ENCODE data around the gene PALS2. TPM values are rescaled to one million over a fixed set of nuclear protein-coding genes. Genes with fewer than 3 reads are reported as not detected.
A peak's percentile ranks its signal among the peaks of the same experiment; 100 is the strongest.

PALS2 gene
- total RNA-seq, 2 experiments from 2014 or later: 26.3 to 75.9 TPM

DNA sequence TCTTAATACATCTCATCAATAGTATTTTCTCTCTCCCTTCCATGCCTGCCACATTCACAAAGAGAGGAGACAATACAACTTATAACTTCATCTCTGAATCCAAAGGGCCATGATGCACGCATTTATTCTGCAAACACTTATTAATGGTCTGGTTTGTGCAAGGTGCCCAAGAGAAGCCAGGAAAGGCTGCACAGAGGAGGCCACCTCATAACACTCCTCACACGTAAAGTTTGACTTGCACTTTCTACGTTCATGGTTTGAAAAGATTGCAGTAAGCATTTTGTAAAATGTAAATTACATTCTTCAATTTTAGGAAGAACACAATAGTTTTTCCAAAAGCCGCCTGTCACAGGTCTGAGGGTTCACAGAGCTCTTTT lies 1.2 kb upstream of the PALS2 start:
- H3K4me1 ChIP-seq (ENCODE audit: insufficient read depth, low read length, poor library complexity, severe bottlenecking): peaks cover 25% of the 10 kb centered on the region
- no peaks in the 10 kb centered on the region for H3K9me2 ChIP-seq (ENCODE audit: insufficient read depth, low read length)
- BruUV-seq (replicated peaks): no TSS peak
- H3K27ac ChIP-seq (ENCODE audit: low read depth, low read length, poor library complexity, severe bottlenecking): no peak overlapping the region
- ChIA-PET CTCF (ENCODE audit: unreplicated experiment) (no interaction called here), POLR2A (interaction anchor here (0.6 to 1.2 kb wide), 2 partner anchors 12 to 1044 kb away, joined by 3 read pairs; no protein-coding TSS in a partner anchor)
- peak overlapping the region; percentile 96 for H3K4me2 ChIP-seq (ENCODE audit: low read length)
- no peak for DNase-seq (ENCODE audit: low spot score)
- intact Hi-C loops (cut with micrococcal nuclease; ENCODE audit: unreplicated experiment): loop anchor here (5.0 to 10.0 kb wide), 3 partner anchors 223 to 1027 kb away; no protein-coding TSS in a partner anchor
- H4K20me1 ChIP-seq (ENCODE audit: insufficient read depth, low read length): peaks cover 27% of the 10 kb centered on the region
- TF ChIP-seq, protein P1, sequence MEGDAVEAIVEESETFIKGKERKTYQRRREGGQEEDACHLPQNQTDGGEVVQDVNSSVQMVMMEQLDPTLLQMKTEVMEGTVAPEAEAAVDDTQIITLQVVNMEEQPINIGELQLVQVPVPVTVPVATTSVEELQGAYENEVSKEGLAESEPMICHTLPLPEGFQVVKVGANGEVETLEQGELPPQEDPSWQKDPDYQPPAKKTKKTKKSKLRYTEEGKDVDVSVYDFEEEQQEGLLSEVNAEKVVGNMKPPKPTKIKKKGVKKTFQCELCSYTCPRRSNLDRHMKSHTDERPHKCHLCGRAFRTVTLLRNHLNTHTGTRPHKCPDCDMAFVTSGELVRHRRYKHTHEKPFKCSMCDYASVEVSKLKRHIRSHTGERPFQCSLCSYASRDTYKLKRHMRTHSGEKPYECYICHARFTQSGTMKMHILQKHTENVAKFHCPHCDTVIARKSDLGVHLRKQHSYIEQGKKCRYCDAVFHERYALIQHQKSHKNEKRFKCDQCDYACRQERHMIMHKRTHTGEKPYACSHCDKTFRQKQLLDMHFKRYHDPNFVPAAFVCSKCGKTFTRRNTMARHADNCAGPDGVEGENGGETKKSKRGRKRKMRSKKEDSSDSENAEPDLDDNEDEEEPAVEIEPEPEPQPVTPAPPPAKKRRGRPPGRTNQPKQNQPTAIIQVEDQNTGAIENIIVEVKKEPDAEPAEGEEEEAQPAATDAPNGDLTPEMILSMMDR (conservative IDR thresholded peaks at IDR 0.05; ENCODE audit: low read length): no peak
- no peak for TF ChIP-seq EZH2phosphoT487 (IDR thresholded peaks at IDR 0.05; ENCODE audit: borderline replicate concordance, low read depth, low read length)
- H3K9me3 ChIP-seq (ENCODE audit: low read length): no peaks in the 10 kb centered on the region
- H3K79me2 ChIP-seq (ENCODE audit: insufficient read depth, low read depth, low read length): peaks cover 32% of the 10 kb centered on the region
- no peaks in the 10 kb centered on the region for H3K36me3 ChIP-seq (ENCODE audit: insufficient read depth, low read length)
- peak overlapping the region; percentile 95; the same call in 1 of the 2 replicates for H2AFZ ChIP-seq (ENCODE audit: low read length)
- no peak overlapping the region for H3K4me3 ChIP-seq (ENCODE audit: low read depth, low read length, poor library complexity, severe bottlenecking)

DNA sequence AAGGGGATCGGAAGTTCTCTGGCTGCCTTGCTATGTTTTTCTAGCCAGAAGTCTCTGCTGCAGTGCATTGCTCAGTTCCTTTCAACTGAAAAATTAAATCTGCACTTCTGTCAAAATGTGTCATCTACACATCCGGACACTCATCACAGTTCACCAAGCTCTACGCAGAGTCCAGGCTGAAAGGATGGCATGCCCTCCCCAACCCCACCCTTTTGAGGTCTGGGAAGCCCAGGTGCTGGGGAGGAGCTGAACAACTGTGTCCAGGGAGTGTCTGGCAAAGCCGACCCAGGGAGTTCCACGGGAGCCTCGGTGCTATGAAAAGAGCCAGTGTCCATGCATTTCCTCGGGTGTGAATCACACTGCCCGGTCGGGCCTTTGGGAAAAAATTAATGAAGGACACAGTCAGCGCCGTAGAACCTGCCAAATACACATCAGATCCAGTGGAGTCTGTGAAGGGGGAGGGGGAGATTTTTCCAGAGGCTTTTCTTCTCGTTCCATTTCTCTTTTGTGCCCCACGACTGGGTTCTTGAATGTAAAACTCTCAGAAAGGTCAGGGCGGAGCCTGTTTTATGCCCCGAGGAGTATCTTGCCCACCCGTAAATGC lies 757 bp upstream of the PALS2 start:
- H3K4me3 ChIP-seq (ENCODE audit: low read depth, low read length, poor library complexity, severe bottlenecking): peak overlapping the region; percentile 96
- no peak overlapping the region for H3K27ac ChIP-seq (ENCODE audit: low read depth, low read length, poor library complexity, severe bottlenecking)
- H3K79me2 ChIP-seq (ENCODE audit: insufficient read depth, low read depth, low read length): peaks cover 36% of the 10 kb centered on the region
- peak overlapping the region; percentile 96 for H3K4me2 ChIP-seq (ENCODE audit: low read length)
- intact Hi-C loops (cut with micrococcal nuclease; ENCODE audit: unreplicated experiment): loop anchor here (5.0 to 10.0 kb wide), 3 partner anchors 222 to 1028 kb away; no protein-coding TSS in a partner anchor
- H3K9me3 ChIP-seq (ENCODE audit: low read length): no peaks in the 10 kb centered on the region
- no peaks in the 10 kb centered on the region for H3K36me3 ChIP-seq (ENCODE audit: insufficient read depth, low read length)
- peaks cover 32% of the 10 kb centered on the region for H4K20me1 ChIP-seq (ENCODE audit: insufficient read depth, low read length)
- POLR2A ChIA-PET: interaction anchor here (0.6 to 1.2 kb wide), 2 partner anchors 13 to 1044 kb away, joined by 3 read pairs; no protein-coding TSS in a partner anchor
- DNase-seq (ENCODE audit: low spot score): peak; percentile 19
- CTCF ChIA-PET (ENCODE audit: unreplicated experiment): no interaction called here
- peaks cover 30% of the 10 kb centered on the region for H3K4me1 ChIP-seq (ENCODE audit: insufficient read depth, low read length, poor library complexity, severe bottlenecking)
- H2AFZ ChIP-seq (ENCODE audit: low read length): peak overlapping the region; percentile 95
- no peaks in the 10 kb centered on the region for H3K9me2 ChIP-seq (ENCODE audit: insufficient read depth, low read length)
- no peak for TF ChIP-seq EZH2phosphoT487 (IDR thresholded peaks at IDR 0.05; ENCODE audit: borderline replicate concordance, low read depth, low read length)
- TF ChIP-seq, protein P1 (conservative IDR thresholded peaks at IDR 0.05; ENCODE audit: low read length): no peak
- no TSS peak for BruUV-seq (replicated peaks)
